SKM-1 treated with dmso at 0.1 percent for 144 hours (cell line): ENCODE measurements around the gene MRPL44.

Experiments used
- DNase-seq: peaks from one replicate; lab custom pipeline; 2025; ENCODE audit not compliant: unreplicated experiment; lab: John Stamatoyannopoulos, UW

The MRPL44 gene

GRCh38 chr2:223957092-223957851, at the start of gene MRPL44:
TSS of gene MRPL44 (plus strand) at chr2:223957463. CDS start at chr2:223957473, 10 bp downstream.
- peak; percentile 93 for DNase-seq

- no peak for DNase-seq
Measured at GRCh38 chr2:223908304-223908998, 48.8 kb upstream of the MRPL44 start.

- DNase-seq = no peak
Measured at GRCh38 chr2:223909001-223909741, 48.1 kb upstream of the MRPL44 start.

GRCh38 chr2:223914324-223914723, 42.9 kb upstream of the MRPL44 start:
- no peak for DNase-seq

- DNase-seq = no peak
Measured at GRCh38 chr2:223915071-223915470, 42.2 kb upstream of the MRPL44 start.

- no peak for DNase-seq
Measured at GRCh38 chr2:223916181-223916920, 40.9 kb upstream of the MRPL44 start.

GRCh38 chr2:223918671-223919134, 38.6 kb upstream of the MRPL44 start:
- no peak for DNase-seq

GRCh38 chr2:223920109-223920508, 37.2 kb upstream of the MRPL44 start:
- DNase-seq = no peak

- no peak for DNase-seq
Measured at GRCh38 chr2:223921204-223921603, 36.1 kb upstream of the MRPL44 start.

- no peak for DNase-seq
Measured at GRCh38 chr2:223922308-223922707, 35.0 kb upstream of the MRPL44 start.

GRCh38 chr2:223923976-223924375, 33.3 kb upstream of the MRPL44 start:
- DNase-seq = no peak

- DNase-seq = no peak
Measured at GRCh38 chr2:223925106-223925505, 32.2 kb upstream of the MRPL44 start.

- DNase-seq = no peak
Measured at GRCh38 chr2:223928113-223929006, 28.9 kb upstream of the MRPL44 start.

- no peak for DNase-seq
Measured at GRCh38 chr2:223929571-223930102, 27.6 kb upstream of the MRPL44 start.

GRCh38 chr2:223930103-223930976, 26.9 kb upstream of the MRPL44 start:
- no peak for DNase-seq

- DNase-seq = no peak
Measured at GRCh38 chr2:223932816-223933800, 24.2 kb upstream of the MRPL44 start.

GRCh38 chr2:223934870-223935269, 22.4 kb upstream of the MRPL44 start:
- DNase-seq = no peak
